MM.1S (cell line): ENCODE measurements around the gene KLK10.

Source experiments
- DNase-seq: peaks from one replicate; pipeline ENCODE4 v3.0.0-alpha.2; 2015
- H2AFZ ChIP-seq: fragments of 300-600 bp; sonication (generic); 2 replicates; pipeline ENCODE4 v1.6.0; 2016; ENCODE audit warnings: antibody characterized with exemption, low read length
- H3F3A ChIP-seq: fragments of 300-600 bp; sonication (generic); 2 replicates; pipeline ENCODE4 v1.6.1; 2016; ENCODE audit warnings: mild to moderate bottlenecking, antibody characterized with exemption, low read length, moderate library complexity, mixed read lengths; ENCODE audit not compliant: insufficient read depth
- H3K27ac ChIP-seq: fragments of 300-600 bp; sonication (generic); 2 replicates; pipeline ENCODE4 v1.5.1; 2016; ENCODE audit warnings: mild to moderate bottlenecking, low read length
- H3K27me3 ChIP-seq: fragments of 300-600 bp; sonication (generic); replicated peaks from 2 replicates; pipeline ENCODE4 v1.6.0; 2016; ENCODE audit warnings: low read length; ENCODE audit not compliant: insufficient read depth
- H3K36me3 ChIP-seq: fragments of 300-600 bp; sonication (generic); replicated peaks from 2 replicates; pipeline ENCODE4 v1.6.1; 2016; ENCODE audit warnings: mild to moderate bottlenecking, low read length, mixed read lengths; ENCODE audit not compliant: insufficient read depth
- H3K4me1 ChIP-seq: fragments of 300-600 bp; sonication (generic); 2 replicates; pipeline ENCODE4 v1.6.1; 2016; ENCODE audit warnings: low read length, mixed read lengths
- H3K4me2 ChIP-seq: fragments of 300-600 bp; sonication (generic); 2 replicates; pipeline ENCODE4 v1.6.0; 2016; ENCODE audit warnings: low read depth, low read length
- H3K4me3 ChIP-seq: fragments of 300-600 bp; sonication (generic); 2 replicates; pipeline ENCODE4 v1.5.1; 2016; ENCODE audit warnings: low read length, mixed read lengths
- H3K79me2 ChIP-seq: fragments of 300-600 bp; sonication (generic); 2 replicates; pipeline ENCODE4 v1.6.1; 2016; ENCODE audit warnings: mixed run types, low read length, mixed read lengths
- H3K9ac ChIP-seq: fragments of 300-600 bp; sonication (generic); 2 replicates; pipeline ENCODE4 v1.6.1; 2016; ENCODE audit warnings: low read length, mixed read lengths
- H3K9me2 ChIP-seq: fragments of 300-600 bp; sonication (generic); replicated peaks from 2 replicates; pipeline ENCODE4 v1.6.1; 2016; ENCODE audit warnings: mild to moderate bottlenecking, low read length, mixed read lengths; ENCODE audit not compliant: insufficient read depth
- H3K9me3 ChIP-seq: fragments of 300-600 bp; sonication (generic); replicated peaks from 2 replicates; pipeline ENCODE4 v1.6.1; 2016; ENCODE audit warnings: mild to moderate bottlenecking, low read length, mixed read lengths; ENCODE audit not compliant: insufficient read depth
- H4K20me1 ChIP-seq: fragments of 300-600 bp; sonication (generic); 2 replicates; pipeline ENCODE4 v1.6.1; 2016; ENCODE audit warnings: mild to moderate bottlenecking, low read length, moderate library complexity, mixed read lengths; ENCODE audit not compliant: insufficient read depth
- EZH2 ChIP-seq: fragments of 300-600 bp; sonication (generic); optimal IDR thresholded peaks from 2 replicates; pipeline ENCODE3; 2017; ENCODE audit warnings: low read depth, mild to moderate bottlenecking, antibody characterized with exemption, low read length, mixed read lengths
- EZH2phosphoT487 ChIP-seq: fragments of 300-600 bp; sonication (generic); IDR thresholded peaks from 2 replicates; pipeline ENCODE4 v1.6.1; 2018; ENCODE audit warnings: antibody characterized with exemption, low read length
- TF ChIP-seq, protein P1 (sequence below): fragments of 300-600 bp; sonication (generic); IDR thresholded peaks from 2 replicates; pipeline ENCODE4 v1.5.1; 2016; ENCODE audit warnings: antibody characterized with exemption, low read length, mixed read lengths

KLK10 gene

DNA sequence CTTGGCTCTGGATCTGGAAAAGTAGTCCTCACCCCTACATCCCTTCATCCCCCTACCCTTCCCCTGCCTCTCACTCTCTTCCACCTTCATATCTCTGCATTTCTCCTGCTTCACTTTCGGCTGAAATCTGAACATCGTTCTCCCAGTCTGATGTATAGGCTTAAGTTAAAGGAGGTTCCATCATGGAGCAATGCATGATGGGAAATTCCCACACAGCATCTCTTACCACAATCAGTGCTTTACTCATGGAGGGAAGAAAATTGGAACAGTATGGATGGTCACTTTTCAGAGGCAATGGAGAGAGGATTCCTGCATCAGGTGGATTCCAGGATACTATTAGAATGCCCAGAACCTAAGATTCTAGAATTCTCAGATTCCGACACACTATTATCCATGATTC lies 12.0 kb downstream of the KLK10 start:
- Histone ChIP-seq H3K27ac (no peak overlapping the region), H4K20me1 (no peaks in the 10 kb centered on the region), H3K79me2 (no peaks in the 10 kb centered on the region), H3K9ac (no peak overlapping the region), H3K9me3 (no peaks in the 10 kb centered on the region), H3K9me2 (no peaks in the 10 kb centered on the region), H3F3A (no peaks in the 10 kb centered on the region), H3K36me3 (no peaks in the 10 kb centered on the region), H2AFZ (no peak overlapping the region), H3K4me2 (no peak overlapping the region), H3K4me1 (no peaks in the 10 kb centered on the region), H3K27me3 (peaks cover 7% of the 10 kb centered on the region; the same call in 1 of the 2 replicates), H3K4me3 (no peak overlapping the region)
- DNase-seq, result no peak
- TF ChIP-seq, protein P1, sequence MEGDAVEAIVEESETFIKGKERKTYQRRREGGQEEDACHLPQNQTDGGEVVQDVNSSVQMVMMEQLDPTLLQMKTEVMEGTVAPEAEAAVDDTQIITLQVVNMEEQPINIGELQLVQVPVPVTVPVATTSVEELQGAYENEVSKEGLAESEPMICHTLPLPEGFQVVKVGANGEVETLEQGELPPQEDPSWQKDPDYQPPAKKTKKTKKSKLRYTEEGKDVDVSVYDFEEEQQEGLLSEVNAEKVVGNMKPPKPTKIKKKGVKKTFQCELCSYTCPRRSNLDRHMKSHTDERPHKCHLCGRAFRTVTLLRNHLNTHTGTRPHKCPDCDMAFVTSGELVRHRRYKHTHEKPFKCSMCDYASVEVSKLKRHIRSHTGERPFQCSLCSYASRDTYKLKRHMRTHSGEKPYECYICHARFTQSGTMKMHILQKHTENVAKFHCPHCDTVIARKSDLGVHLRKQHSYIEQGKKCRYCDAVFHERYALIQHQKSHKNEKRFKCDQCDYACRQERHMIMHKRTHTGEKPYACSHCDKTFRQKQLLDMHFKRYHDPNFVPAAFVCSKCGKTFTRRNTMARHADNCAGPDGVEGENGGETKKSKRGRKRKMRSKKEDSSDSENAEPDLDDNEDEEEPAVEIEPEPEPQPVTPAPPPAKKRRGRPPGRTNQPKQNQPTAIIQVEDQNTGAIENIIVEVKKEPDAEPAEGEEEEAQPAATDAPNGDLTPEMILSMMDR, result no peak
- no peak for TF ChIP-seq EZH2
- TF ChIP-seq EZH2phosphoT487, result no peak

GRCh38 chr19:51006406-51006805 lies 13.1 kb downstream of the KLK10 start:
- peaks cover 9% of the 10 kb centered on the region; the same call in 1 of the 2 replicates for H3K27me3 ChIP-seq
- DNase-seq, result no peak

GRCh38 chr19:51005248-51005647 lies 14.3 kb downstream of the KLK10 start:
- Histone ChIP-seq H2AFZ (no peak overlapping the region), H3K79me2 (no peaks in the 10 kb centered on the region), H3F3A (no peaks in the 10 kb centered on the region), H4K20me1 (no peaks in the 10 kb centered on the region), H3K4me1 (no peaks in the 10 kb centered on the region), H3K9me2 (no peaks in the 10 kb centered on the region), H3K27me3 (peaks cover 9% of the 10 kb centered on the region; the same call in 1 of the 2 replicates), H3K9ac (no peak overlapping the region), H3K9me3 (no peaks in the 10 kb centered on the region), H3K27ac (no peak overlapping the region), H3K4me3 (no peak overlapping the region), H3K4me2 (no peak overlapping the region), H3K36me3 (no peaks in the 10 kb centered on the region)
- no peak for DNase-seq
- TF ChIP-seq, protein P1, result no peak
- no peak for TF ChIP-seq EZH2phosphoT487
- no peak for TF ChIP-seq EZH2

More at GRCh38 chr19:51006406-51006805, 13.1 kb downstream of the KLK10 start:
- H3F3A ChIP-seq, result no peaks in the 10 kb centered on the region
- H3K4me1 ChIP-seq, result no peaks in the 10 kb centered on the region
- no peak overlapping the region for H2AFZ ChIP-seq
- no peaks in the 10 kb centered on the region for H3K9me2 ChIP-seq
- no peaks in the 10 kb centered on the region for H4K20me1 ChIP-seq
- H3K79me2 ChIP-seq, result no peaks in the 10 kb centered on the region
- no peak overlapping the region for H3K27ac ChIP-seq
- no peaks in the 10 kb centered on the region for H3K36me3 ChIP-seq
- no peaks in the 10 kb centered on the region for H3K9me3 ChIP-seq
- H3K4me2 ChIP-seq, result no peak overlapping the region
- H3K4me3 ChIP-seq, result no peak overlapping the region
- no peak overlapping the region for H3K9ac ChIP-seq
- TF ChIP-seq EZH2phosphoT487, result no peak
- TF ChIP-seq EZH2, result no peak
- TF ChIP-seq, protein P1, result no peak
